Esophagus squamous epithelium (tissue), 4 donors: ENCODE results near the gene FSHR.

ENCODE experiments used
- CTCF ChIP-seq, 6 experiments: fragments of 450-650 bp in 4 of 6; fragments of 200-600 bp in 2 of 6; sonication (generic) in 2 of 6; IDR thresholded peaks; one replicate each; pipeline ENCODE4 v1.5.1; 2016 to 2019; ENCODE audit warnings: antibody characterized with exemption in 6 of 6, mild to moderate bottlenecking in 4 of 6, moderate library complexity in 4 of 6
- POLR2A ChIP-seq, 4 donors: fragments of 450-650 bp; IDR thresholded peaks; one replicate each; pipeline ENCODE4 v1.6.1; 2017; ENCODE audit warnings: antibody characterized with exemption in 4 of 4, mild to moderate bottlenecking in 4 of 4, moderate library complexity in 3 of 4

GRCh38 chr2:48914477-48915089 lies 239.7 kb downstream of the FSHR start:
- TF ChIP-seq CTCF (IDR thresholded peaks at IDR 0.05) (no peak), POLR2A (IDR thresholded peaks at IDR 0.05) (no peak)
